GM10248 (cell line): ENCODE data around the gene MYH15.

Source experiments
- CTCF ChIA-PET: fragments of 300-600 bp; sonication (Branson Sonifier 250); formaldehyde crosslinking; extraction: SDS; loops from one replicate; lab custom pipeline; 2021; ENCODE audit warnings: antibody characterized with exemption; lab: Yijun Ruan, JAX
- POLR2A ChIA-PET: fragments of 350-650 bp; sonication (Branson Sonifier 250); formaldehyde crosslinking; extraction: SDS; loops from one replicate; lab custom pipeline; 2020; ENCODE audit warnings: antibody characterized with exemption; lab: Yijun Ruan, JAX
- DNase-seq: peaks from one replicate; pipeline ENCODE4 v3.0.0; 2012; ENCODE audit errors: extremely low spot score
- CTCF ChIP-seq: IDR thresholded peaks from 2 replicates; pipeline ENCODE4 v1.5.1; 2012; ENCODE audit warnings: mild to moderate bottlenecking, low read depth; ENCODE audit errors: extremely low read depth, missing control alignments, control extremely low read depth

MYH15 gene

GRCh38 chr3:108345492-108346205 lies 164.7 kb downstream of the MYH15 start:
- CTCF ChIA-PET: interaction anchor here (1.2 to 2.9 kb wide), 4 partner anchors 8 to 192 kb away, joined by 4 to 15 read pairs (median 7); no protein-coding TSS in a partner anchor
- POLR2A ChIA-PET: no interaction called here
- no peak for DNase-seq
- TF ChIP-seq CTCF: no peak

GRCh38 chr3:108343491-108343890 lies 166.9 kb downstream of the MYH15 start:
- CTCF ChIA-PET: interaction anchor here (1.1 to 2.9 kb wide), 4 partner anchors 8 to 65 kb away, joined by 3 to 15 read pairs (median 3); no protein-coding TSS in a partner anchor
- no peak for DNase-seq
- POLR2A ChIA-PET: no interaction called here
- TF ChIP-seq CTCF: no peak

GRCh38 chr3:108342837-108343486 lies 167.4 kb downstream of the MYH15 start:
- TF ChIP-seq CTCF: no peak
- POLR2A ChIA-PET: no interaction called here
- DNase-seq: no peak
- CTCF ChIA-PET: interaction anchor here (1.2 kb wide), 2 partner anchors 25 to 66 kb away, joined by 3 read pairs; no protein-coding TSS in a partner anchor

GRCh38 chr3:108341911-108342310 lies 168.5 kb downstream of the MYH15 start:
- no peak for DNase-seq
- TF ChIP-seq CTCF: no peak
- POLR2A ChIA-PET: no interaction called here
- CTCF ChIA-PET: no interaction called here

- TF ChIP-seq CTCF: no peak
- CTCF ChIA-PET: interaction anchor here (0.8 to 2.0 kb wide), 3 partner anchors 11 to 15 kb away, joined by 3 to 5 read pairs (median 5); no protein-coding TSS in a partner anchor
- DNase-seq: no peak
- POLR2A ChIA-PET: no interaction called here
These were observed 171.4 kb downstream of the MYH15 start for GRCh38 chr3:108338901-108339545.

GRCh38 chr3:108334701-108335100 lies 175.7 kb downstream of the MYH15 start:
- ChIA-PET POLR2A (no interaction called here), CTCF (interaction anchor here (1.4 kb wide), 1 partner anchor 9 kb away, joined by 3 read pairs; no protein-coding TSS in a partner anchor)
- TF ChIP-seq CTCF: no peak
- DNase-seq: no peak
